Measurements from ENCODE around the gene COX7A2.

Gene COX7A2

GRCh38 chr6:75243333-75244062 lies at the start of gene COX7A2:
Gene COX7A2 (minus strand): TSS chr6:75243801. CDS start chr6:75243734, 67 bp downstream.
- TF ChIP-seq CTCF (IDR thresholded peaks at IDR 0.05; ENCODE audit: extremely low read depth, insufficient read depth, missing control alignments): no peak
- in situ Hi-C loops (cut with MboI; ENCODE audit: low pct_unique_long_range_greater_than_20kb, low sequenced_read_pairs, unreplicated experiment): no loop called here
- peak; percentile 79 for DNase-seq (ENCODE audit: low spot score)

- in situ Hi-C loops (cut with MboI; ENCODE audit: low pct_unique_long_range_greater_than_20kb, low sequenced_read_pairs, unreplicated experiment): loop anchor here (25.0 kb wide), 1 partner anchor 245 kb away; no protein-coding TSS in a partner anchor
- DNase-seq (ENCODE audit: low spot score): no peak
- TF ChIP-seq CTCF (IDR thresholded peaks at IDR 0.05; ENCODE audit: extremely low read depth, insufficient read depth, missing control alignments): no peak
Observed at GRCh38 chr6:75292555-75292954, 49.0 kb upstream of the COX7A2 start.

GRCh38 chr6:75291744-75292143 lies 48.1 kb upstream of the COX7A2 start:
- no peak for TF ChIP-seq CTCF (IDR thresholded peaks at IDR 0.05; ENCODE audit: extremely low read depth, insufficient read depth, missing control alignments)
- no peak for DNase-seq (ENCODE audit: low spot score)
- in situ Hi-C loops (cut with MboI; ENCODE audit: low pct_unique_long_range_greater_than_20kb, low sequenced_read_pairs, unreplicated experiment): loop anchor here (25.0 kb wide), 1 partner anchor 246 kb away; no protein-coding TSS in a partner anchor

- no peak for DNase-seq (ENCODE audit: low spot score)
- in situ Hi-C loops (cut with MboI; ENCODE audit: low pct_unique_long_range_greater_than_20kb, low sequenced_read_pairs, unreplicated experiment): loop anchor here (25.0 kb wide), 1 partner anchor 246 kb away; no protein-coding TSS in a partner anchor
- TF ChIP-seq CTCF (IDR thresholded peaks at IDR 0.05; ENCODE audit: extremely low read depth, insufficient read depth, missing control alignments): no peak
Observed at GRCh38 chr6:75291331-75291730, 47.7 kb upstream of the COX7A2 start.

GRCh38 chr6:75290136-75290945 lies 46.7 kb upstream of the COX7A2 start:
- DNase-seq (ENCODE audit: low spot score): no peak
- in situ Hi-C loops (cut with MboI; ENCODE audit: low pct_unique_long_range_greater_than_20kb, low sequenced_read_pairs, unreplicated experiment): loop anchor here (25.0 kb wide), 1 partner anchor 247 kb away; no protein-coding TSS in a partner anchor
- TF ChIP-seq CTCF (IDR thresholded peaks at IDR 0.05; ENCODE audit: extremely low read depth, insufficient read depth, missing control alignments): no peak

GRCh38 chr6:75288023-75288422 lies 44.4 kb upstream of the COX7A2 start:
- in situ Hi-C loops (cut with MboI; ENCODE audit: low pct_unique_long_range_greater_than_20kb, low sequenced_read_pairs, unreplicated experiment): loop anchor here (25.0 kb wide), 1 partner anchor 249 kb away; no protein-coding TSS in a partner anchor
- no peak for DNase-seq (ENCODE audit: low spot score)
- no peak for TF ChIP-seq CTCF (IDR thresholded peaks at IDR 0.05; ENCODE audit: extremely low read depth, insufficient read depth, missing control alignments)
